Panc1 (cell line): ENCODE measurements around the gene APOA5. TPM values are rescaled to one million over a fixed set of nuclear protein-coding genes. Genes with fewer than 3 reads are reported as not detected.

Experiments used
- ATAC-seq: fragments of 200-7000 bp; cut with Tn5 transposase; 2 replicates; pipeline ENCODE4 v1.9.1; 2020; ENCODE audit warnings: mild to moderate bottlenecking, moderate library complexity
- BruUV-seq: library from RNA; stranded (reverse); fragments of 400-500 nt; replicated peaks from 2 replicates; lab custom pipeline; 2021; lab: Mats Ljungman, UMichigan
- CTCF ChIA-PET: fragments of 300-600 bp; sonication (Branson Sonifier 250); formaldehyde crosslinking; loops from one replicate; lab custom pipeline; 2022; ENCODE audit warnings: antibody characterized with exemption; lab: Charles Lee
- POLR2A ChIA-PET: fragments of 300-600 bp; sonication (Branson Sonifier 250); formaldehyde crosslinking; loops from one replicate; lab custom pipeline; 2022; ENCODE audit warnings: antibody characterized with exemption; lab: Charles Lee
- DNase-seq: peaks from one replicate; pipeline ENCODE4 v3.0.0-alpha.2; 2010; ENCODE audit warnings: low read depth, low spot score
- H3K27ac ChIP-seq: 2 replicates; pipeline ENCODE4 v1.5.1; 2011; ENCODE audit warnings: mild to moderate bottlenecking, low read length, inconsistent platforms
- H3K27me3 ChIP-seq: fragments of 200-500 bp; sonication (Bioruptor generic); 2 replicates; pipeline ENCODE4 v1.6.0; 2014; ENCODE audit warnings: low read length, inconsistent platforms; ENCODE audit not compliant: control insufficient read depth, insufficient read depth
- H3K36me3 ChIP-seq: fragments of 200-500 bp; sonication (Bioruptor generic); 2 replicates; pipeline ENCODE4 v1.5.1; 2014; ENCODE audit warnings: inconsistent platforms, mild to moderate bottlenecking, low read length, moderate library complexity; ENCODE audit not compliant: control insufficient read depth, insufficient read depth
- H3K4me1 ChIP-seq: 2 replicates; pipeline ENCODE4 v1.5.1; 2011; ENCODE audit warnings: inconsistent platforms, mild to moderate bottlenecking, low read length, moderate library complexity; ENCODE audit not compliant: control insufficient read depth, insufficient read depth
- H3K4me3 ChIP-seq, 2 experiments: 2 replicates each; pipeline ENCODE4 v1.5.1; 2011 to 2012; ENCODE audit warnings: low read depth in 2 of 2, low read length in 2 of 2, mild to moderate bottlenecking in 2 of 2, inconsistent platforms in 1 of 2, moderate library complexity in 1 of 2
- H3K9me3 ChIP-seq: fragments of 200-500 bp; sonication (Bioruptor generic); 2 replicates; pipeline ENCODE4 v1.5.1; 2014; ENCODE audit warnings: low read depth, mild to moderate bottlenecking, inconsistent platforms, low read length, moderate library complexity; ENCODE audit not compliant: control insufficient read depth, insufficient read depth
- CTCF ChIP-seq: fragments of 450-650 bp; IDR thresholded peaks from 2 replicates; pipeline ENCODE4 v1.5.1; 2017; ENCODE audit warnings: mild to moderate bottlenecking
- POLR2AphosphoS5 ChIP-seq: IDR thresholded peaks from 2 replicates; pipeline ENCODE4 v1.6.1; 2012; ENCODE audit warnings: mild to moderate bottlenecking, low read depth, low read length, moderate library complexity
- REST ChIP-seq, 2 experiments: IDR thresholded peaks; 2 replicates each; pipeline ENCODE4 v1.6.1; 2011 to 2012; ENCODE audit warnings: low read depth in 2 of 2, control low read depth in 1 of 2, low read length in 1 of 2, mild to moderate bottlenecking in 1 of 2, moderate library complexity in 1 of 2; ENCODE audit not compliant: insufficient read depth in 1 of 2
- SIN3A ChIP-seq: IDR thresholded peaks from 2 replicates; pipeline ENCODE4 v1.6.1; 2012; ENCODE audit warnings: low read depth, mild to moderate bottlenecking, low read length, moderate library complexity, borderline replicate concordance; ENCODE audit not compliant: insufficient read depth
- TCF7L2 ChIP-seq: IDR thresholded peaks from 2 replicates; pipeline ENCODE4 v1.6.1; 2011; ENCODE audit warnings: mild to moderate bottlenecking, low read depth, low read length, inconsistent platforms
- in situ Hi-C: cut with HindIII; loops from 2 replicates; pipeline ENCODE4 v1.10.0; 2016; ENCODE audit warnings: low sequenced_read_pairs, low pct_unique_long_range_greater_than_20kb
- intact Hi-C: fragments of 100-400 bp; cut with micrococcal nuclease; formaldehyde crosslinking; loops from one replicate; pipeline ENCODE4 v1.10.0; 2022; ENCODE audit not compliant: unreplicated experiment
- total RNA-seq: library from RNA; stranded (reverse); gene quantifications from one replicate; pipeline ENCODE4 v1.2.1, GENCODE V29; 2021; ENCODE audit not compliant: unreplicated experiment

The APOA5 gene
- total RNA-seq, 1 experiment from 2014 or later: 0.39 TPM

GRCh38 chr11:116833816-116834534 is 42.3 kb upstream of the APOA5 start:
- Histone ChIP-seq H3K4me1 (peaks cover 4% of the 10 kb centered on the region; the same call in 1 of the 2 replicates), H3K9me3 (no peaks in the 10 kb centered on the region), H3K27me3 (no peaks in the 10 kb centered on the region), H3K36me3 (no peaks in the 10 kb centered on the region), H3K4me3 (no peak overlapping the region), H3K27ac (no peak overlapping the region)
- DNase-seq: no peak
- no peak for TF ChIP-seq SIN3A
- TF ChIP-seq POLR2AphosphoS5: no peak
- no peak for TF ChIP-seq CTCF
- no peak for TF ChIP-seq REST (IDR thresholded peaks at IDR 0.05; ENCODE audit: insufficient read depth in 1 of 2, low read depth in 2 of 2, low read length in 1 of 2)
- in situ Hi-C loops: no loop called here
- BruUV-seq: no TSS peak
- intact Hi-C loops: no loop called here
- ChIA-PET CTCF (interaction anchor here (0.6 to 0.7 kb wide), 3 partner anchors 18 to 135 kb away, joined by 3 to 10 read pairs (median 9); no protein-coding TSS in a partner anchor), POLR2A (no interaction called here)
- ATAC-seq: no peak

GRCh38 chr11:116833491-116833815 is 41.8 kb upstream of the APOA5 start:
- intact Hi-C loops (no loop called here), in situ Hi-C loops (no loop called here)
- no peaks in the 10 kb centered on the region for H3K9me3 ChIP-seq
- H3K27ac ChIP-seq: no peak overlapping the region
- no peaks in the 10 kb centered on the region for H3K36me3 ChIP-seq
- no peaks in the 10 kb centered on the region for H3K27me3 ChIP-seq
- BruUV-seq: no TSS peak
- peaks cover 4% of the 10 kb centered on the region; the same call in 1 of the 2 replicates for H3K4me1 ChIP-seq
- no peak overlapping the region for H3K4me3 ChIP-seq
- DNase-seq (no peak), ATAC-seq (no peak)
- TF ChIP-seq REST (IDR thresholded peaks at IDR 0.05; ENCODE audit: insufficient read depth in 1 of 2, low read depth in 2 of 2, low read length in 1 of 2) (no peak), POLR2AphosphoS5 (no peak), CTCF (no peak), SIN3A (no peak), TCF7L2 (no peak)
- CTCF ChIA-PET: no interaction called here
- POLR2A ChIA-PET: no interaction called here
